GM20000 (cell line): ENCODE results near the gene GRK6.

Experiments used
- DNase-seq: peaks from one replicate; pipeline ENCODE4 v3.0.0; 2012; ENCODE audit warnings: low spot score
- TF ChIP-seq, protein P1 (sequence below): IDR thresholded peaks from 2 replicates; pipeline ENCODE4 v1.5.1; 2012; ENCODE audit warnings: mild to moderate bottlenecking, control low read depth; ENCODE audit errors: extremely low read depth, missing control alignments

The GRK6 gene

DNA sequence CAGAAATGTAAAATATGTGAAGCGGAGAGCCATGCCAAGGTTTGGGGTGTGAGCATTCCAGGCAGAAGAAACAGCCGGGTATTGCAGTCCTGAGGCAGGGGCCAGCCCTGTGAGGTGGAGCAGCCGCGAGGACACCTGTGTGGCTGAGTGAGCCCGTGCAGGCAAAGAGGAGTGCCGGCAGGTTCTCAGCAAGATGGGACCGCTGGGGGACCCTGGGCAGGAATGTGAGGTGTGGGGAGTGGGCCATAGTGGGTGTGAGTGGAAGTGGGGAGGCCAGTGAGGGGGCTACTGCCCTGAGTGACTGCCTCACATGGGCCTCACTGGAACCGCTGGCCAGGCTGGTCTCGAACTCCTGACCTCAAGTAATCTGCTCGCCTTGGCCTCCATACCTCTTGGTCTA is 12.0 kb downstream of the GRK6 start:
- TF ChIP-seq, protein P1, sequence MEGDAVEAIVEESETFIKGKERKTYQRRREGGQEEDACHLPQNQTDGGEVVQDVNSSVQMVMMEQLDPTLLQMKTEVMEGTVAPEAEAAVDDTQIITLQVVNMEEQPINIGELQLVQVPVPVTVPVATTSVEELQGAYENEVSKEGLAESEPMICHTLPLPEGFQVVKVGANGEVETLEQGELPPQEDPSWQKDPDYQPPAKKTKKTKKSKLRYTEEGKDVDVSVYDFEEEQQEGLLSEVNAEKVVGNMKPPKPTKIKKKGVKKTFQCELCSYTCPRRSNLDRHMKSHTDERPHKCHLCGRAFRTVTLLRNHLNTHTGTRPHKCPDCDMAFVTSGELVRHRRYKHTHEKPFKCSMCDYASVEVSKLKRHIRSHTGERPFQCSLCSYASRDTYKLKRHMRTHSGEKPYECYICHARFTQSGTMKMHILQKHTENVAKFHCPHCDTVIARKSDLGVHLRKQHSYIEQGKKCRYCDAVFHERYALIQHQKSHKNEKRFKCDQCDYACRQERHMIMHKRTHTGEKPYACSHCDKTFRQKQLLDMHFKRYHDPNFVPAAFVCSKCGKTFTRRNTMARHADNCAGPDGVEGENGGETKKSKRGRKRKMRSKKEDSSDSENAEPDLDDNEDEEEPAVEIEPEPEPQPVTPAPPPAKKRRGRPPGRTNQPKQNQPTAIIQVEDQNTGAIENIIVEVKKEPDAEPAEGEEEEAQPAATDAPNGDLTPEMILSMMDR, result no peak
- DNase-seq, result no peak

DNA sequence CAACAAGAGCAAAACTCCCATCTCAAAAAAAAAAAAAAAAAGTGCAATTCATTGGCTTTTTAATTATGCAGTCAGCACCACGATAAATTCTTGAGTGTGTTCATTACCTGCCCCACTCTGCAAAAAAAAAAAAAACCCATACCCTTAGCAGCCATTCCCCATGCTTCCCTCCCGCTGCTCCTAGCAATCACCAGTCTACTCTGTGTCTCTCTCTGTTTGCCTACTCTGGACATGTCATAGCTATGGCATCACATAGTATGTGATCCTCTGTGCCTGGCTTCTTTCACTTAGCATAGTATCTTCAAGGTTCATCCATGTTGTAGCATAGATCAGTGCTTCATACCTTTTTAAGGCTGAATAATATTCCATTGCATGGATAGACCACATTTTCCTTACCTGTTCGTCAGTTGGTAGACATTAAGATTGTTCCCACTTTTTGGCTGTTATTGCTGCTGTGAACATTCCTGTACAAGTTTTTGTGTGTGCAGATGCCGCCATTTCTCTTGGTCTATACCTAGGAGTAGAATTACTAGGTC is 13.1 kb downstream of the GRK6 start:
- TF ChIP-seq, protein P1, result no peak
- DNase-seq, result no peak

DNA sequence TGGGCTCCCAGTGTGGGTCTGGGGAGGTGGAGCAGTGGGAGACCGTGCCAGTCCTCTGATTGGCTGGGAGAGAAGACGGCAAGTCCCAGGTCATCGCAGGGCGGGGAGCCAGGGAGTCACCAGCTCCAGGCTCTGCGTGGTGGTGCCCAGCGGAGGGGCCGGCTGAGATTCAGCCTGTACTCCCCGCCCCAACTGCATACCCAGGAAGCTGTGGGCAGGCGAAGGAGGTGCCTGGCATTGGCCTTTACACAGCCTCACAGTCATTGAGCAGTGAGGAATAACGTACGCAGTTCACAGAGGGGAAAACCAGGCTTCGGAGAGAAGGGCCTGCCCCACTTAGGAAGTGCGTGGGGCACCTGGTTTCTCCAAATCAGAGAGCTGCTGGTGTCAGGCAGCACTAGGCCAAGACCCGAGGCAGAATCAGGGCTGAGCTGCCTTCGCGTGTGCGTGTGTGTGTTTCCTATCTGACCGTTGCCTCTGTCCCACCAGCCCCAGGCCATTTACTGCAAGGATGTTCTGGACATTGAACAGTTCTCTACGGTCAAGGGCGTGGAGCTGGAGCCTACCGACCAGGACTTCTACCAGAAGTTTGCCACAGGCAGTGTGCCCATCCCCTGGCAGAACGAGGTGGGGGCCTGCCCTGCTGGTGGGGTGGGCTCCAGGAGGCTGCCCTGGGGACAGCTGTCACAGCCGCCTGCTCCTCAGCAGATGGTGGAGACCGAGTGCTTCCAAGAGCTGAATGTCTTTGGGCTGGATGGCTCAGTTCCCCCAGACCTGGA is 13.9 kb downstream of the GRK6 start:
- TF ChIP-seq, protein P1, result no peak
- DNase-seq, result no peak

DNA sequence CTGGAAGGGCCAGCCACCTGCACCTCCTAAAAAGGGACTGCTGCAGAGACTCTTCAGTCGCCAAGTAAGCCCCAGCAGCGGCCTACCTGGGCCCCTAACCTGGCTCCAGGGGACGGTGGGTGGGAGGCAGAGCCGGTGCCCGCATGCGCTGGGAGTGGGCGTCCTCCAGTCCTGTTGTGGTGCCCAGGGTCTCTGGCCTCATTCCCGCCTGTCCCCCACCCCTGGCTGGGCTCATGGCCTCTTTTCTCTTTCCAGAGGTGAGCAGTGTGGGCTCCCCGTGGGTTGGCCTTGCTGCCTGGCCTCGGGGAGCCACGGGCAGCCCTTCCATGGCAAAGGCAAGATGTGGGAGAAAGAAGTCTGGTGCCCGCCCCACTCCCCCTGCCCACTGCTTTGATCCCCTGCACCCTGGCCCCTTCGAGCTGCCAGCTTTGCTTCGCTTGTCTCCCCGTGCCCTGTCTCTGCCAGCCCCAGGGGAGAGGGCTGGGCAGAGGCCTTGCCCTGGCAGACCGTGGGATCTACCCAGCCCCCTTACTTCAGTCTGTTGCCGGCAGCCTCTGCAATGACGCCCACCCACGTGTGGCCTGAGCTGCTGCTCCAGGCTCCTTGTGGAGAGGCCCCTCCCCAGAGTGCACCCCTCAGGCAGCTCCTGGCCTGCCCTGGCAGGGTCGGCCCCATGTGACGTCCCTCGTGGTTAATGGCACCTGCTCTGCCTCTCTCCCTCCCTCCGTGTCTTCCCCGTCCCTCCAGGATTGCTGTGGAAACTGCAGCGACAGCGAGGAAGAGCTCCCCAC is 14.7 kb downstream of the GRK6 start:
- TF ChIP-seq, protein P1, result no peak
- no peak for DNase-seq

DNA sequence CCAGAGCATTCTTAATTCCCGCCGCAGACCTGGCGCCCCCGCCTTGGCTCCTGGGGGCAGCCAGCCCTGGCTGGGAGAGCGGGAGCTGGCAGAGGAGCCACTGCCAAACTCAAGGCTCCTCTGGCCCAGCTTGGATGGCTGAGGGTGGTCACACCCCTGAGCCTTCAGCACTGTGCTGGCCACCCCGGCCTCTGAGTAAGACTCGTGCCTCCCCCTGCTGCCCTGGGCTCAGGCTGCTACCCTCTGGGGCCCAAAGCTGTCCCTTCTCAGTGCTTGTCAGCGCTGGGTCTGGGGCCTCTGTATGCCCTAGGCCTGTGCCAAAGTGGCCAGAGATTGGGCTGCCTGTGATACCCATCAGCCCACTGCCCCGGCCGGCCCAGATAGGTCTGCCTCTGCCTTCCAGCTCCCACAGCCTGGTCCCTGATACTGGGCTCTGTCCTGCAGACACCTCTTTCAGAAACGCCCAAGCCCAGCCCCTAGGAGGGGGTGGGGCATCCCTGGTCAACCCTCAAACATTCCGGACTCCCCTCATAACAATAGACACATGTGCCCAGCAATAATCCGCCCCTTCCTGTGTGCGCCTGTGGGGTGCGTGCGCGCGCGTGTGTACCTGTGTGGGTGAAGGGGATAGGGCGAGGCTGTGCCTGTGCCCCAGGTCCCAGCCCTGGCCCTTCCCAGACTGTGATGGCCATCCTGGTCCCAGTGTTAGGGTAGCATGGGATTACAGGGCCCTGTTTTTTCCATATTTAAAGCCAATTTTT is 15.8 kb downstream of the GRK6 start:
- TF ChIP-seq, protein P1, result no peak

DNA sequence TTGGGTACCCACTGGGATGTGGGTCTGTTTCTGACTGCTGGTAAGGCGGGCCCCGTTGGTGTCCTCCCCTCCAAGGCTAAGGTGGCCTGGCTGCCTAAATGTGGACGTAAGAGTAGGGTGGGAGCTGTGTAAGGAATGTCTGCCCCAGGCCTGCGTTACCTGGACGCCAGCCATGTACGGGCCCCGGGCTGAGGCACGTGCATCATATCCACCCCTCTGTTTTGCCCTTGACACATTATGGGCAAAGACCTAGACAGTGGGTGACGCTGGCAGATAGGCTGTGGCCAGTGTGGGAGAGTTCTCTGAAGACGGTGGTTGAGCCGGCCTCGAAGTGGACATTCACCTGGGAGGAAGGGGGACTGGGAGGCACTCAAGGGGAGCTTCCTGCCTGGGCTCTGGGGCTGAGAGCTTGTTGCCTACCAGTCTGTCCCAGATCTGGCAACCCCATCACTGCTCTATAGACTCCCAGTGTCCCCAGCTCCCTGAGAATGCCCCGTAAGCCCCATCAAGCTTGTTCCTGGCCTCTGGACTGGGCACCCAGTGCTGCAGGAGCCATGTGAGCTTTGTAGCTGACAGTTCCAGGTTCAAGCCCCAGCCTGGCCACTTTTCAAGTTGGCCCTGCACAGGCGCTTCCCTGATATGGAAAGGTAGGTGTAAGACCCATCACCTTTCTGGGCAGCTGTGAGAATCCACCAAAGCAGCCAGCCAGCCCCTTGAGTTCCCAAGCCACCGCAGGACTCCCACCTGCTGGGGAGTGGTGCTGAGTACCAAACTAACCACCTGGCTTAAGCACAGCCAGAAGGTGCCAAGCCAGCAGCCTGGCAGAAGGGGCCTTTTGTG is 16.9 kb downstream of the GRK6 start:
- no peak for DNase-seq
- TF ChIP-seq, protein P1, result no peak

More for the DNA sequence above, 15.8 kb downstream of the GRK6 start:
- DNase-seq, result no peak
